C4-2B (cell line): ENCODE data around the gene FBXO21.

Experiments used
- H3K27ac ChIP-seq: fragments of 450-650 bp; 2 replicates; pipeline ENCODE4 v1.5.1; 2017
- CTCF ChIP-seq: fragments of 450-650 bp; conservative IDR thresholded peaks from 2 replicates; pipeline ENCODE4 v1.5.1; 2017; ENCODE audit warnings: mild to moderate bottlenecking
- ZFX ChIP-seq: fragments of 450-650 bp; IDR thresholded peaks from 2 replicates; pipeline ENCODE4 v1.6.1; 2017

Gene FBXO21

GRCh38 chr12:117180758-117181467 lies 9.4 kb downstream of the FBXO21 start:
- no peak for TF ChIP-seq ZFX
- TF ChIP-seq CTCF, result no peak
- H3K27ac ChIP-seq, result no peak overlapping the region

- TF ChIP-seq CTCF (no peak), ZFX (no peak)
- no peak overlapping the region for H3K27ac ChIP-seq
Observed at GRCh38 chr12:117178745-117179144, 11.5 kb downstream of the FBXO21 start.

DNA sequence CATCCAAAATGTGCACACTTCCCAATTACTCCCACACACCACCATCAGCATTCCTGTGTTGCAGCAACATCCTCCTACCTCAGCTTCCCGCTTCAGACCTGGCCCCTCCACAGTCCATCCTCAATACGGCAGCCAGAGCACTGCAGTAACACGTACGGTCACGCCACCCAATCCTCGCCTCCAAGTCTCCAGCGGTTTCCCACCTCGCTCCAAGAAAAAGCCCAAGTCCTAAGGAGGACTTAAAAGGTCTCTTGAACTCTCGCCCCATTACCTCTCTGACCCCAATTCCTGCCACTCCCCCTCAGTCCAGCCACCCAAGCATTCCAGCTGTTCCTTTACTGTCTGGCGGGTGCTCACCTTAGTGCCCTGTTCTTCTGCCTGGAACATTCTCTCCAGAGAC lies 12.0 kb downstream of the FBXO21 start:
- no peak overlapping the region for H3K27ac ChIP-seq
- TF ChIP-seq CTCF (no peak), ZFX (no peak)

GRCh38 chr12:117172168-117172567 lies 18.1 kb downstream of the FBXO21 start:
- TF ChIP-seq ZFX (no peak), CTCF (no peak)
- no peak overlapping the region for H3K27ac ChIP-seq

GRCh38 chr12:117171499-117172162 lies 18.6 kb downstream of the FBXO21 start:
- no peak overlapping the region for H3K27ac ChIP-seq
- no peak for TF ChIP-seq ZFX
- TF ChIP-seq CTCF, result no peak

- TF ChIP-seq CTCF, result no peak
- TF ChIP-seq ZFX, result no peak
Observed at GRCh38 chr12:117169548-117169947, 20.7 kb downstream of the FBXO21 start.

DNA sequence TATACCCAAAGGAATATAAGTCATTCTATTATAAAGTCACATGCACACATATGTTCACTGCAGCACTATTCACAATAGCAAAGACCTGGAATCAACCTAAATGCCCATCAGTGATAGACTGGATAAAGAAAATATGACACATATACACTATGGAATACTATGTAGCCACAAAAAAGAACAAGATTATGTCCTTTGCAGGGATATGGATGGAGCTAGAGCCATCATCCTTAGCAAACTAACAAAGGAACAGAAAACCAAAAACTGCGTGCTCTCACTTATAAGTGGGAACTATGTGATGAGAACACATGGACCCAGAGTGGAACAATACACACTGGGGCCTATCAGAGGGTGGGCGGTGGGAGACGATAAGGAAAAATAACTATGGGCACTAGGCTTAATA lies 21.3 kb downstream of the FBXO21 start:
- H3K27ac ChIP-seq, result no peak overlapping the region
- TF ChIP-seq CTCF (no peak), ZFX (no peak)

More at GRCh38 chr12:117169548-117169947, 20.7 kb downstream of the FBXO21 start:
- H3K27ac ChIP-seq, result no peak overlapping the region
